H1 (cell line): ENCODE results near the gene ODC1. TPM values are rescaled to one million over a fixed set of nuclear protein-coding genes. Genes with fewer than 3 reads are reported as not detected.
A peak's percentile ranks its signal among the peaks of the same experiment; 100 is the strongest.

Source experiments
- CTCF ChIA-PET: fragments of 300-600 bp; sonication (Branson Sonifier 250); formaldehyde crosslinking; loops from one replicate; lab custom pipeline; 2021; ENCODE audit not compliant: partially characterized antibody; lab: Charles Lee
- POLR2A ChIA-PET: fragments of 300-600 bp; sonication (Branson Sonifier 250); formaldehyde crosslinking; loops from one replicate; lab custom pipeline; 2021; ENCODE audit warnings: inconsistent platforms; ENCODE audit not compliant: partially characterized antibody; lab: Charles Lee
- DNase-seq, 2 experiments: peaks; one replicate each; pipeline versions ENCODE4 v3.0.0 to v3.0.0-alpha.2; 2010 to 2022; ENCODE audit warnings: low spot score in 2 of 2, low read depth in 1 of 2, mixed read lengths in 1 of 2
- FAIRE-seq: peaks from 2 replicates; lab custom pipeline; 2011; peaks lifted over from hg19 to GRCh38; lab: Jason Lieb, UNC
- H2AFZ ChIP-seq: 2 replicates; pipeline ENCODE4 v1.8.1; 2012; ENCODE audit warnings: low read length, inconsistent platforms
- H2AK5ac ChIP-seq: 2 replicates; pipeline ENCODE4 v1.6.1; 2013; ENCODE audit warnings: low read depth, low read length
- H2BK120ac ChIP-seq: replicated peaks from 2 replicates; pipeline ENCODE3; 2013; ENCODE audit warnings: low read depth, low read length, inconsistent platforms
- H2BK12ac ChIP-seq: 2 replicates; pipeline ENCODE4 v1.6.1; 2013; ENCODE audit warnings: low read depth, low read length
- H2BK15ac ChIP-seq: 2 replicates; pipeline ENCODE4 v1.6.1; 2013; ENCODE audit warnings: low read length
- H2BK20ac ChIP-seq: 2 replicates; pipeline ENCODE4 v1.6.1; 2013; ENCODE audit warnings: low read length
- H2BK5ac ChIP-seq: 2 replicates; pipeline ENCODE4 v1.6.1; 2013; ENCODE audit warnings: low read depth, low read length
- H3K14ac ChIP-seq: 2 replicates; pipeline ENCODE4 v1.6.1; 2013; ENCODE audit warnings: inconsistent platforms; ENCODE audit not compliant: insufficient read length
- H3K18ac ChIP-seq: 2 replicates; pipeline ENCODE4 v1.6.1; 2013; ENCODE audit warnings: low read length; ENCODE audit errors: extremely low read depth
- H3K23ac ChIP-seq: 2 replicates; pipeline ENCODE4 v1.6.1; 2013; ENCODE audit warnings: inconsistent platforms; ENCODE audit not compliant: insufficient read length
- H3K23me2 ChIP-seq: 2 replicates; pipeline ENCODE4 v1.6.1; 2013; ENCODE audit warnings: low read depth, low read length
- H3K27ac ChIP-seq: 2 replicates; pipeline ENCODE4 v1.6.1; 2011; ENCODE audit warnings: low read depth, low read length, inconsistent platforms
- H3K27me3 ChIP-seq, 4 experiments: replicated peaks in 1 of 4; 1 replicate in 1 of 4; 2 replicates in 3 of 4; pipeline versions ENCODE4 v1.6.1 to v1.8.1; 2011 to 2013; ENCODE audit warnings: low read length in 3 of 4, mild to moderate bottlenecking in 3 of 4, inconsistent platforms in 2 of 4, mixed read lengths in 2 of 4, moderate library complexity in 1 of 4; ENCODE audit not compliant: control insufficient read depth in 3 of 4, insufficient read depth in 3 of 4; ENCODE audit errors: extremely low read depth in 1 of 4
- H3K36me3 ChIP-seq, 4 experiments: 2 replicates each; pipeline versions ENCODE4 v1.6.1 to v1.8.1; 2011 to 2013; ENCODE audit warnings: mild to moderate bottlenecking in 4 of 4, low read length in 3 of 4, moderate library complexity in 2 of 4, control low read depth in 1 of 4, inconsistent platforms in 1 of 4; ENCODE audit not compliant: insufficient read depth in 4 of 4, control insufficient read depth in 2 of 4
- H3K4ac ChIP-seq: replicated peaks from 2 replicates; pipeline ENCODE3; 2013; ENCODE audit warnings: low read length, low read depth, mixed read lengths, inconsistent platforms; ENCODE audit not compliant: insufficient read length
- H3K4me1 ChIP-seq, 4 experiments: replicated peaks in 1 of 4; 1 replicate in 1 of 4; 2 replicates in 3 of 4; pipeline versions ENCODE4 v1.6.1 to v1.8.1; 2011 to 2013; ENCODE audit warnings: low read length in 3 of 4, inconsistent platforms in 2 of 4, mixed read lengths in 1 of 4; ENCODE audit not compliant: insufficient read depth in 4 of 4, control insufficient read depth in 3 of 4
- H3K4me2 ChIP-seq, 2 experiments: 2 replicates each; pipeline versions ENCODE4 v1.6.1 to v1.8.1; 2011 to 2013; ENCODE audit warnings: low read depth in 2 of 2, low read length in 2 of 2, control low read depth in 1 of 2, inconsistent platforms in 1 of 2, mild to moderate bottlenecking in 1 of 2; ENCODE audit not compliant: insufficient read depth in 1 of 2
- H3K4me3 ChIP-seq, 4 experiments: fragments of 200-600, 300-600 bp in 1 of 4; sonication (generic), shearing (Covaris generic), sonication (Bioruptor Twin) in 1 of 4; 2 replicates each; pipeline versions ENCODE4 v1.5.1 to v1.8.1; 2011 to 2016; ENCODE audit warnings: low read length in 4 of 4, low read depth in 3 of 4, control low read depth in 2 of 4, inconsistent platforms in 2 of 4, mild to moderate bottlenecking in 2 of 4, mixed read lengths in 1 of 4, moderate library complexity in 1 of 4; ENCODE audit not compliant: insufficient read depth in 2 of 4; ENCODE audit errors: extremely low read depth in 1 of 4
- H3K56ac ChIP-seq: replicated peaks from 2 replicates; pipeline ENCODE3; 2013; ENCODE audit warnings: low read depth, mild to moderate bottlenecking, mixed read lengths, low read length, inconsistent platforms; ENCODE audit not compliant: insufficient read length
- H3K79me1 ChIP-seq: 2 replicates; pipeline ENCODE4 v1.6.1; 2013; ENCODE audit warnings: low read depth, low read length, control low read depth
- H3K79me2 ChIP-seq, 2 experiments: 2 replicates each; pipeline versions ENCODE4 v1.6.1 to v1.8.1; 2012 to 2013; ENCODE audit warnings: low read length in 2 of 2, mild to moderate bottlenecking in 2 of 2, inconsistent platforms in 1 of 2; ENCODE audit not compliant: insufficient read depth in 2 of 2, control insufficient read depth in 1 of 2
- H3K9ac ChIP-seq, 4 experiments: replicated peaks in 1 of 4; 1 replicate in 1 of 4; 2 replicates in 3 of 4; pipeline versions ENCODE4 v1.6.1 to v1.8.1; 2011 to 2013; ENCODE audit warnings: low read depth in 3 of 4, low read length in 3 of 4, control low read depth in 2 of 4, mild to moderate bottlenecking in 2 of 4, moderate library complexity in 2 of 4, inconsistent platforms in 1 of 4; ENCODE audit errors: extremely low read depth in 1 of 4
- H3K9me3 ChIP-seq, 2 experiments: 2 replicates each; pipeline versions ENCODE4 v1.6.1 to v1.8.1; 2012 to 2013; ENCODE audit warnings: mild to moderate bottlenecking in 2 of 2, moderate library complexity in 2 of 2, control low read depth in 1 of 2, inconsistent platforms in 1 of 2, low read depth in 1 of 2, low read length in 1 of 2, mixed read lengths in 1 of 2; ENCODE audit not compliant: insufficient read depth in 2 of 2
- H4K20me1 ChIP-seq, 2 experiments: replicated peaks in 1 of 2; 2 replicates each; pipeline versions ENCODE3 to v1.8.1; 2011 to 2013; ENCODE audit warnings: inconsistent platforms in 2 of 2, low read length in 2 of 2, mild to moderate bottlenecking in 1 of 2; ENCODE audit not compliant: insufficient read depth in 2 of 2, control insufficient read depth in 1 of 2
- H4K5ac ChIP-seq: 2 replicates; pipeline ENCODE4 v1.6.1; 2013; ENCODE audit warnings: low read length, low read depth, mixed read lengths, inconsistent platforms; ENCODE audit not compliant: insufficient read length
- H4K8ac ChIP-seq: 2 replicates; pipeline ENCODE4 v1.8.0; 2013; ENCODE audit warnings: mild to moderate bottlenecking, moderate library complexity, low read length, inconsistent platforms; ENCODE audit not compliant: insufficient read depth; ENCODE audit errors: extremely low read depth
- H4K91ac ChIP-seq: replicated peaks from 2 replicates; pipeline ENCODE3; 2013; ENCODE audit warnings: low read length, mixed read lengths, inconsistent platforms; ENCODE audit not compliant: insufficient read length
- CBX5 ChIP-seq: fragments of 300-800, 300-1000 bp; sonication (generic); IDR thresholded peaks from 2 replicates; pipeline ENCODE4 v1.7.1; 2016; ENCODE audit warnings: antibody characterized with exemption, low read length, low read depth
- CEBPB ChIP-seq: IDR thresholded peaks from 2 replicates; pipeline ENCODE4 v1.6.1; 2012; ENCODE audit warnings: low read depth, low read length
- FOSL1 ChIP-seq: IDR thresholded peaks from 2 replicates; pipeline ENCODE4 v1.6.1; 2011; ENCODE audit warnings: mild to moderate bottlenecking, low read depth, low read length, moderate library complexity; ENCODE audit not compliant: insufficient read depth
- GTF2F1 ChIP-seq: IDR thresholded peaks from 2 replicates; pipeline ENCODE4 v1.6.1; 2012; ENCODE audit warnings: low read depth, low read length, improper control_type of control experiment, borderline replicate concordance
- NANOG ChIP-seq: IDR thresholded peaks from 2 replicates; pipeline ENCODE4 v1.6.1; 2011; ENCODE audit warnings: low read length, low read depth, mild to moderate bottlenecking, inconsistent platforms; ENCODE audit not compliant: insufficient read depth, poor library complexity, severe bottlenecking
- NRF1 ChIP-seq: IDR thresholded peaks from 2 replicates; pipeline ENCODE4 v1.6.1; 2011; ENCODE audit warnings: mild to moderate bottlenecking, low read depth, low read length, improper control_type of control experiment
- RNF2 ChIP-seq: fragments of 200-900, 300-1000 bp; sonication (generic); IDR thresholded peaks from 2 replicates; pipeline ENCODE4 v1.7.1; 2016; ENCODE audit warnings: borderline replicate concordance, low read depth, mild to moderate bottlenecking, antibody characterized with exemption, low read length; ENCODE audit not compliant: poor library complexity, severe bottlenecking; ENCODE audit errors: missing control alignments
- SIX5 ChIP-seq: IDR thresholded peaks from 2 replicates; pipeline ENCODE4 v1.6.1; 2011; ENCODE audit warnings: mild to moderate bottlenecking, low read depth, low read length
- SP1 ChIP-seq: IDR thresholded peaks from 2 replicates; pipeline ENCODE4 v1.6.1; 2011; ENCODE audit warnings: low read depth, low read length
- SRF ChIP-seq: IDR thresholded peaks from 2 replicates; pipeline ENCODE4 v1.6.1; 2011; ENCODE audit warnings: mild to moderate bottlenecking, low read depth, low read length, moderate library complexity
- YY1 ChIP-seq: IDR thresholded peaks from 2 replicates; pipeline ENCODE4 v1.6.1; 2011; ENCODE audit warnings: low read depth, mild to moderate bottlenecking, low read length
- ZNF274 ChIP-seq: IDR thresholded peaks from 2 replicates; pipeline ENCODE4 v1.7.0; 2012; ENCODE audit warnings: low read length, borderline replicate concordance; ENCODE audit errors: extremely low read depth
- WGBS, 2 experiments: shearing (Covaris generic) in 1 of 2; methylation state at CpG; one replicate each; pipeline versions ENCODE4 v1.1.6 to v1.1.7; 2013 to 2015; ENCODE audit warnings: low lambda C conversion rate in 2 of 2, mixed read lengths in 2 of 2, inconsistent platforms in 1 of 2, low coverage in 1 of 2, missing lambda C conversion rate in 1 of 2; ENCODE audit not compliant: insufficient replicate concordance in 2 of 2, insufficient coverage in 1 of 2, insufficient read length in 1 of 2; ENCODE audit errors: extremely low coverage in 1 of 2, missing lambda C conversion rate in 1 of 2; 5-methylcytosine and 5-hydroxymethylcytosine counted together
- polyA plus RNA-seq, 7 experiments: library from polyadenylated mRNA; depleted of rRNA in 3 of 7; stranded (reverse) in 5 of 7; unstranded in 2 of 7; fragments of >200 nt in 5 of 7; fragments of 200-250 nt in 2 of 7; gene quantifications; 1 replicate in 5 of 7; 2 replicates in 1 of 7; 4 replicates in 1 of 7; pipeline versions ENCODE4 v1.2.1 to v1.2.3, GENCODE V29; 2011 to 2013; ENCODE audit warnings: missing spikeins in 2 of 7, mixed read lengths in 2 of 7
- total RNA-seq: library from RNA; stranded (reverse); fragmentation: NEBNext Ultra II Directional; extraction: Animal tissue kit (Norgen Biotek cat#: 25700); gene quantifications from 2 replicates; pipeline ENCODE4 v1.2.1, GENCODE V29; 2021
- TF ChIP-seq, protein P1 (sequence below): IDR thresholded peaks from 2 replicates; pipeline ENCODE4 v1.6.1; 2012; ENCODE audit warnings: inconsistent platforms

The ODC1 gene
- total and polyA plus RNA-seq, 2 of the 8 experiments (the other 6 are each of a cell fraction or from before 2014, with no cell fraction given): 57.2 to 76.7 TPM

DNA sequence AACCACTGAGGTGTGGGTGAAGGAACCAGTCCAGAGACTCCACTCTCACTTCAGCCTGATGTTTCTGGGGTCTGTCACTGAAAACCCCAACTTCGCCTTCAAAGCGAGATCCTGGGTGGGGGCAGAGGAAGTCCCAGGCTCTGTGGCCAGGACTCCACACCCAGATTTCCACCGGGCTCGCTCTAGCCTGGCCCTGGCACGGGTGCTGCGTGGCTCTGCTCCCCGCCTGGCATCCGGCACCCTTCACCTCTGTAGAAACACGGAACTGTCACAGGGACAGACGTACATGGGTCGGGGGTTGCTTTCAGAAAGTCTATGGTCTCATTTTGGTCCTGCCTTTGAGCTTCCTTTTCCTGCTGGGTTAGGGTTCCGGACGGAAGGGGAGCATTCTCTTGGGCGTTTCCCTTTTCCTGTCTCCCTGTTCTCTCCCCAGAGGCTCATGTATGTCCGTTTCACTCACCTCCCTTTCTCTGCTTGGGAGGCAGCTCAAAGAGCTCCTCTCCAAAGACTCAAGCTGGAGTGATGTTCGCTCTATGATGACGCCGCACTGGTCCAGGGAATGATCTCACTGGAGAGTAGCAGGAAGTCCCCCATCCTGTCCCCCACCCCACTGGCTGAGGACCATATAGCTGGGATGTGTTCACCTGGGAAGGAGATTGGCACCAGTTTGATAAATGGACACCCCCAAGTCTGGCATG, 41.5 kb downstream of the ODC1 start:
- CTCF ChIA-PET: interaction anchor here (0.7 to 5.5 kb wide), 13 partner anchors 9 to 280 kb away, joined by 3 to 48 read pairs (median 6); no protein-coding TSS in a partner anchor
- Histone ChIP-seq H3K36me3 (no peaks in the 10 kb centered on the region; a peak in 1 of 8 replicates), H3K23me2 (no peaks in the 10 kb centered on the region), H4K5ac (no peak overlapping the region), H3K27me3 (no peaks in the 10 kb centered on the region; a peak in 1 of 7 replicates), H3K9ac (no peak overlapping the region), H3K27ac (no peak overlapping the region), H4K20me1 (no peaks in the 10 kb centered on the region), H3K4me1 (peaks cover 0 to 3% (median 2%) of the 10 kb centered on the region in 4 experiments; a peak in 2 of 7 replicates), H3K4me2 (no peak overlapping the region), H3K79me2 (no peaks in the 10 kb centered on the region), H3K79me1 (no peaks in the 10 kb centered on the region), H2BK15ac (no peak overlapping the region)
- WGBS, 2 experiments: 91% methylated on average over 18 of the region's 18 CpGs; no CpG with 5 or more reads in 1 of the 2 experiments
- no peak for TF ChIP-seq NANOG
- no peak for TF ChIP-seq GTF2F1
- TF ChIP-seq SRF: no peak
- no peak for TF ChIP-seq NRF1
- TF ChIP-seq CEBPB: no peak
- no peak for TF ChIP-seq YY1
- no peak for TF ChIP-seq SIX5
- TF ChIP-seq FOSL1: no peak
- TF ChIP-seq, protein P1, sequence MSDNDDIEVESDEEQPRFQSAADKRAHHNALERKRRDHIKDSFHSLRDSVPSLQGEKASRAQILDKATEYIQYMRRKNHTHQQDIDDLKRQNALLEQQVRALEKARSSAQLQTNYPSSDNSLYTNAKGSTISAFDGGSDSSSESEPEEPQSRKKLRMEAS: no peak
- TF ChIP-seq ZNF274: no peak
- TF ChIP-seq RNF2: no peak
- TF ChIP-seq SP1: no peak
- no peak for TF ChIP-seq CBX5
- TF ChIP-seq, all 59 proteins: peak for 0
- DNase-seq (no peak), FAIRE-seq (no peak)
- Histone ChIP-seq H3K4me3 (no peak overlapping the region), H3K4ac (no peak overlapping the region), H2AK5ac (no peak overlapping the region), H4K8ac (peak overlapping the region; percentile 26; the same call in 1 of the 2 replicates), H2BK5ac (no peak overlapping the region), H2BK12ac (no peak overlapping the region), H3K23ac (no peak overlapping the region), H3K14ac (no peak overlapping the region), H2BK20ac (no peak overlapping the region), H3K18ac (no peak overlapping the region), H2BK120ac (no peak overlapping the region), H3K9me3 (no peaks in the 10 kb centered on the region), H4K91ac (no peak overlapping the region), H2AFZ (no peak overlapping the region), H3K56ac (no peak overlapping the region)
- POLR2A ChIA-PET: no interaction called here
